NCI-H1694 (cell line): ENCODE measurements around the gene UGT1A8.

ENCODE experiments used
- DNase-seq: peaks from one replicate; lab custom pipeline; 2025; lab: John Stamatoyannopoulos, UW

Gene UGT1A8

DNA sequence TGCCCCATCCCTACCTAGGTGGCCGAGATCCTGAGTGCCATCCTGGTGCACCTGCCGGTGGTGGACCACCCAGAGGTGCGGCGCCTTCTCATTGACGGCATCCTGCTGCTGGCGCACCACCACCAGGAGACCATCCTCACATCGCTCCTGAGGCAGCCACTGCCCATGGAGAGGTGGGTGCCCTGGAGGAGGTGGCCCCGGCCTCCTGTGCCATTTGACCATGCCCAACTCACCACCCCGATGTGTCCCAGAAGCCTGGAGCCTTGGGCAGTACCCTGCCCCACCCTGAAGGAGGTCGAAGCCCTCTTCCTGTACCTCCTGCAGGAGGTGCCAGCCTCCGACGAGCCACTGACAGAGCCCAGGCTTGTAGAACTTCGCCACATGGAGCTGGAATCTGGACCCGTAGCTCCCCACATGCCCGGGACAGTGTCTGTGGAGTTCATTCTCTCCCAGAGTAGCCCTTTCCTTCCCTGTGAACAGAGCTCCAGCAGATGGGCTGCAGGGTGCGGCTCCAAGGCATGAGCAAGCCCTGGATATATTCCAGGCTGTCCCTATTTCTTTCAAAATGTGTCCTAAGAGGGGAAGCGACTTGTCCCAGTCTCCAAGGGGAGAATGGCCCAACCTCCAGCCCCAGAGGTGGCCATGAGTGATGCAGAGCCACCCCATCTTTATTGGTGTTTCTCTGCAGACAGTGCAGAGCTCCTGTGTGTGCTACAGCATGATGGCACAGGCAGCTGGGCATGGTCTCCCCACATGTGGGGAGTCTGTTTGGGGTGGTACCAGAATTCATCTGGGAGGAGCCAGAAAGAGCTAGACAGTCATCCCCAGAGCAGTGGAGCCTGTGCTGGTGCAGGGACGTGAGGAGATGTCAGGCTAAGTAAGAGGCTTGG lies 202.7 kb downstream of the UGT1A8 start:
- no peak for DNase-seq

DNA sequence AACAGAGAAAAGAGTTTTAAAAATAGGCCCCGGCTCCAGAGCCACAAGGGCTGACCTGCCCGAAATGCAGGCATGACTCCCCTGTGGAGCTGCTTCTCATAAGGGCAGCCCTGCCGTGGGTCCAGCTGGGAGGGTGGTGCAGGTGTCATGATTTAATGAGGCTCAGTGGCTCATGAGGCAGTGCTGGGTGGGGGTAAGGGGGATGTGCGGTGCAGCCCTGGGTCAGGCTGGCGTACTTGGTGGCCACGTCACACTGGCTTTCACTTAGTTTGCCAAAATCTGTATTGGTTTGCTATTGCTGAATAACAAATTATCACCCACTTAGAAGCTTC lies 203.3 kb downstream of the UGT1A8 start:
- no peak for DNase-seq

DNA sequence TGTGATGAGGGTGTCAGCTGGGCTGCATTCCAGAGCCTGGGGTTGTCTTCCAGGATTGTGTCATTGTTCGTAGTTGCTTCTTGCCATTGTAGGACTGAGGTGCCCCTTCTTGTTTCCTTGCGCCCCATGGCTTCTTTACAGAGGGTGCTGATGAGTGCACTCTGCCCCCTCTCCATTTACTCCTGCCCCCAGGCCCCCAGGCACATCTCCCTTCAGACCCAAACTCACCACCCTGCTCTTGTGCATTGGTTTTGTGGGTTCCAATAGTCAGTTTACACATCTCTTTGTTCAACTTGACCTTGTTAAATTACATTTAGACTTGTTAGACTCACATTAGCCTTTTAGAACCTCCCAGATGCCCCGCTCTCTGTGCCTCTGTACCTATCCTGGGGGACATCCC lies 203.8 kb downstream of the UGT1A8 start:
- no peak for DNase-seq

DNA sequence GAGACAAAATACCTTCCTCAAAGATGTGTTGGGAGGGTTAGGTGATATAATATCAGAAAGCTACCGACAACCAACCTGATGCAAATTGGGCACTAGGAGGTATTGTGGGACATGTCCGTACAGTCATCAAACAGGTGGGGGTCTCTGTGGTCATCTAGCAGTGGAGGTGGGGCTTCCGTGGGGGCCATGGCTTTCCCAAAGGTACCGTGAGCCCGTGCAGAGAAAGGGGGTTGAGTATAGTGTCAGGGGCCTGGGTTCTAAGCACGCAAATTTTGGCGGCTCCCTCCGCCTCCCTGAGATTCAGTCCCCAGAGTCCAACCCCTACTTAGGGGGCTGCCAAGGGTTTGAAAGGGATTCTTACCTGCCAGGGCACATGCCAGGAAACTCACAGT lies 204.3 kb downstream of the UGT1A8 start:
- no peak for DNase-seq

DNA sequence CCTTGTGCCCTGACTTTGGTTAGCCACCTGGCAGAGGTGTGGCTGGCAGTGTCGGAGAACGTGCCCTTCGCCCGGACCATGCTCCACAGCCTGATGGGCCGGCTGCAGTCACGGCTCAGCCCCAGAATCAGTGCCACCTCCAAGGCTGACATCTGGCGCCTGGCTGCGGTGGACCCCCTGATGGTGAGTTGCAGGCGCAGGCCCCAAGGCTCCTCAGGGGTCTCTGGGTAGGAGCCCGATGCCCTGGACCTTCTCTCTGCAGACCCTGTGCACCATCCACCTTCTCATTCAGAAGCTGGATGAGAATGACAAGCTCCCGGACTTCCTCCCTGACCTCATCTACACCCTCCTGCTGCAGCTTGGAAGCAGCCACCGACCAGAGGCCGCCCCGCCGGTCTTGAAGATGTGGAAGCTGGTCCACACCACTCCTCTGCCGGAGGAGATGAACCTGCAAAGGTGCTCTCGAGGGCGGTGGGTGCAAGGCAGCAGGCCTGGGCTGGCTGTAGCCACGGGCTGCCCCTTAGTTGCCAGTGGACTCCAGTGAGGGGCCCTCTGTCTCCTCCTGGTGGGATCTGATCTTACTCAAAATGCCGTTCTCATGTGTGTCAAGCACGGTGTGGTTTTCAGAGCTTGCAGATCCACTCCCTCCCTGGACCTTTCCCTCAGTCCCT lies 204.8 kb downstream of the UGT1A8 start:
- DNase-seq: no peak
